ENCODE measurements around the gene ADAMTS3. TPM values are rescaled to one million over a fixed set of nuclear protein-coding genes. Genes with fewer than 3 reads are reported as not detected.

Gene ADAMTS3
- total RNA-seq, 2 experiments from 2014 or later: not detected

DNA sequence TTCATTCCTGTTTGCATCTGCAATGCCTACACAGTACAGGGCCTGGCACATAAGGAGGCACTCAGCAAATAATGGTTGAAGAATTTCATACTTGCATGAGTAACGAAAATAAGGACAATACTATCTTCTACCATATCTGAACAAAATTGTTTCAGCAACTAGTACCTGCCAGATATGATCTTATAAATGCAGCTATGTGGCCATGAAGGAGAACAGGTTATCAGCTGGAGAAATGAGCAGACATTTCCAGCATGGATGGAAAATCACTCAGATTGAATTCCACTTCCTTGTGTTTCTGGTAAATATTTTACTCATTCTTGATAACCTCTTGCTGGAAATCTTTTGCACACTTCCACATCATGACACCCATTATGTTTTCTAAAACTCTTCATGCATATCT is 204.0 kb downstream of the ADAMTS3 start:
- CTCF ChIA-PET (ENCODE audit: unreplicated experiment): no interaction called here
- H2AFZ ChIP-seq (ENCODE audit: low read length): no peak overlapping the region
- no peak for TF ChIP-seq CTCF (conservative IDR thresholded peaks at IDR 0.05; ENCODE audit: low read length)
- no peak for TF ChIP-seq EZH2phosphoT487 (IDR thresholded peaks at IDR 0.05; ENCODE audit: borderline replicate concordance, low read depth, low read length)
- POLR2A ChIA-PET: no interaction called here
- H3K27ac ChIP-seq (ENCODE audit: low read depth, low read length, poor library complexity, severe bottlenecking): no peak overlapping the region
- H3K9me2 ChIP-seq (ENCODE audit: insufficient read depth, low read length): no peaks in the 10 kb centered on the region
- intact Hi-C loops (cut with micrococcal nuclease; ENCODE audit: unreplicated experiment): no loop called here
- H3K4me3 ChIP-seq (ENCODE audit: low read depth, low read length, poor library complexity, severe bottlenecking): no peak overlapping the region
- no peaks in the 10 kb centered on the region for H4K20me1 ChIP-seq (ENCODE audit: insufficient read depth, low read length)
- H3K4me2 ChIP-seq (ENCODE audit: low read length): no peak overlapping the region
- H3K79me2 ChIP-seq (ENCODE audit: insufficient read depth, low read depth, low read length): no peaks in the 10 kb centered on the region
- H3K4me1 ChIP-seq (ENCODE audit: insufficient read depth, low read length, poor library complexity, severe bottlenecking): no peaks in the 10 kb centered on the region
- no peaks in the 10 kb centered on the region for H3K9me3 ChIP-seq (ENCODE audit: low read length)
- no peak for DNase-seq (ENCODE audit: low spot score)
- no peaks in the 10 kb centered on the region for H3K36me3 ChIP-seq (ENCODE audit: insufficient read depth, low read length)
- BruUV-seq (replicated peaks): no TSS peak

GRCh38 chr4:72360075-72360474 is 208.9 kb downstream of the ADAMTS3 start:
- Histone ChIP-seq H3K79me2 (ENCODE audit: insufficient read depth, low read depth, low read length) (no peaks in the 10 kb centered on the region), H4K20me1 (ENCODE audit: insufficient read depth, low read length) (no peaks in the 10 kb centered on the region), H3K4me1 (ENCODE audit: insufficient read depth, low read length, poor library complexity, severe bottlenecking) (no peaks in the 10 kb centered on the region), H3K4me3 (ENCODE audit: low read depth, low read length, poor library complexity, severe bottlenecking) (no peak overlapping the region), H3K36me3 (ENCODE audit: insufficient read depth, low read length) (no peaks in the 10 kb centered on the region), H3K9me2 (ENCODE audit: insufficient read depth, low read length) (no peaks in the 10 kb centered on the region), H3K27ac (ENCODE audit: low read depth, low read length, poor library complexity, severe bottlenecking) (no peak overlapping the region), H2AFZ (ENCODE audit: low read length) (no peak overlapping the region), H3K4me2 (ENCODE audit: low read length) (no peak overlapping the region), H3K9me3 (ENCODE audit: low read length) (no peaks in the 10 kb centered on the region)
- intact Hi-C loops (cut with micrococcal nuclease; ENCODE audit: unreplicated experiment): no loop called here
- ChIA-PET POLR2A (no interaction called here), CTCF (ENCODE audit: unreplicated experiment) (no interaction called here)
- TF ChIP-seq CTCF (conservative IDR thresholded peaks at IDR 0.05; ENCODE audit: low read length) (no peak), EZH2phosphoT487 (IDR thresholded peaks at IDR 0.05; ENCODE audit: borderline replicate concordance, low read depth, low read length) (no peak)
- DNase-seq (ENCODE audit: low spot score): no peak
- no TSS peak for BruUV-seq (replicated peaks)

DNA sequence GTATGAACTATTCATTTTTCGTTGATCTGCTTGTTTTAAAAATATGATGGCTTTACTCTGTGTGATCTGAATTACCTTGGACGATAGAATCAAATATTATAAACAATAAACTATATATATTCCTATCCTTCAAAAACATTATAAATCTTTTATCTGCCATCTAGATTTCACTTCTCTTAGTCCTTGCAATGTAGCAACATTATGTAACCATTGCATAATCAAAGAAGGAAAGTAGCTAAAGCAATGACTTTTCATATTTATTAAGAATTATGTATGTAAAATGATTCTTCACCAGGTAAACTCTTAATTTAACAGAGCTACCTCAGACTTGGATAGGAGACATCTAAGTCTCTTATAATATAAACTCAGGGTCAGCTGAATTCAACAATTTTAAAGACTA is 210.5 kb downstream of the ADAMTS3 start:
- Histone ChIP-seq H3K9me3 (ENCODE audit: low read length) (no peaks in the 10 kb centered on the region), H3K9me2 (ENCODE audit: insufficient read depth, low read length) (no peaks in the 10 kb centered on the region), H3K79me2 (ENCODE audit: insufficient read depth, low read depth, low read length) (no peaks in the 10 kb centered on the region), H3K4me1 (ENCODE audit: insufficient read depth, low read length, poor library complexity, severe bottlenecking) (no peaks in the 10 kb centered on the region), H3K27ac (ENCODE audit: low read depth, low read length, poor library complexity, severe bottlenecking) (no peak overlapping the region), H4K20me1 (ENCODE audit: insufficient read depth, low read length) (no peaks in the 10 kb centered on the region), H3K4me2 (ENCODE audit: low read length) (no peak overlapping the region), H3K4me3 (ENCODE audit: low read depth, low read length, poor library complexity, severe bottlenecking) (no peak overlapping the region), H2AFZ (ENCODE audit: low read length) (no peak overlapping the region), H3K36me3 (ENCODE audit: insufficient read depth, low read length) (no peaks in the 10 kb centered on the region)
- no peak for DNase-seq (ENCODE audit: low spot score)
- ChIA-PET CTCF (ENCODE audit: unreplicated experiment) (no interaction called here), POLR2A (no interaction called here)
- no TSS peak for BruUV-seq (replicated peaks)
- intact Hi-C loops (cut with micrococcal nuclease; ENCODE audit: unreplicated experiment): no loop called here
- TF ChIP-seq EZH2phosphoT487 (IDR thresholded peaks at IDR 0.05; ENCODE audit: borderline replicate concordance, low read depth, low read length) (no peak), CTCF (conservative IDR thresholded peaks at IDR 0.05; ENCODE audit: low read length) (no peak)

Measured in OCI-LY7 (cell line).